Measurements from ENCODE around the gene TCF20. TPM values are rescaled to one million over a fixed set of nuclear protein-coding genes. Genes with fewer than 3 reads are reported as not detected.

The TCF20 gene
- total RNA-seq, 2 experiments from 2014 or later = 58.7 to 58.9 TPM

- no peaks in the 10 kb centered on the region for H3K9me3 Mint-ChIP-seq
- peaks cover 46% of the 10 kb centered on the region for H3K4me1 Mint-ChIP-seq (ENCODE audit: low read depth)
- ChIA-PET CTCF (no interaction called here), POLR2A (no interaction called here)
- intact Hi-C loops (cut with micrococcal nuclease) = no loop called here
- TF ChIP-seq, protein P1, sequence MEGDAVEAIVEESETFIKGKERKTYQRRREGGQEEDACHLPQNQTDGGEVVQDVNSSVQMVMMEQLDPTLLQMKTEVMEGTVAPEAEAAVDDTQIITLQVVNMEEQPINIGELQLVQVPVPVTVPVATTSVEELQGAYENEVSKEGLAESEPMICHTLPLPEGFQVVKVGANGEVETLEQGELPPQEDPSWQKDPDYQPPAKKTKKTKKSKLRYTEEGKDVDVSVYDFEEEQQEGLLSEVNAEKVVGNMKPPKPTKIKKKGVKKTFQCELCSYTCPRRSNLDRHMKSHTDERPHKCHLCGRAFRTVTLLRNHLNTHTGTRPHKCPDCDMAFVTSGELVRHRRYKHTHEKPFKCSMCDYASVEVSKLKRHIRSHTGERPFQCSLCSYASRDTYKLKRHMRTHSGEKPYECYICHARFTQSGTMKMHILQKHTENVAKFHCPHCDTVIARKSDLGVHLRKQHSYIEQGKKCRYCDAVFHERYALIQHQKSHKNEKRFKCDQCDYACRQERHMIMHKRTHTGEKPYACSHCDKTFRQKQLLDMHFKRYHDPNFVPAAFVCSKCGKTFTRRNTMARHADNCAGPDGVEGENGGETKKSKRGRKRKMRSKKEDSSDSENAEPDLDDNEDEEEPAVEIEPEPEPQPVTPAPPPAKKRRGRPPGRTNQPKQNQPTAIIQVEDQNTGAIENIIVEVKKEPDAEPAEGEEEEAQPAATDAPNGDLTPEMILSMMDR (IDR thresholded peaks at IDR 0.05) = no peak
- no peak overlapping the region for H3K27ac Mint-ChIP-seq
- ATAC-seq (no peak), DNase-seq (no peak)
- peaks cover 3% of the 10 kb centered on the region for H3K36me3 Mint-ChIP-seq (ENCODE audit: low read depth)
- no peaks in the 10 kb centered on the region for H3K27me3 Mint-ChIP-seq
- H3K4me3 Mint-ChIP-seq = no peak overlapping the region
Measured at GRCh38 chr22:42228483-42228882, 42.0 kb downstream of the TCF20 start.

DNA sequence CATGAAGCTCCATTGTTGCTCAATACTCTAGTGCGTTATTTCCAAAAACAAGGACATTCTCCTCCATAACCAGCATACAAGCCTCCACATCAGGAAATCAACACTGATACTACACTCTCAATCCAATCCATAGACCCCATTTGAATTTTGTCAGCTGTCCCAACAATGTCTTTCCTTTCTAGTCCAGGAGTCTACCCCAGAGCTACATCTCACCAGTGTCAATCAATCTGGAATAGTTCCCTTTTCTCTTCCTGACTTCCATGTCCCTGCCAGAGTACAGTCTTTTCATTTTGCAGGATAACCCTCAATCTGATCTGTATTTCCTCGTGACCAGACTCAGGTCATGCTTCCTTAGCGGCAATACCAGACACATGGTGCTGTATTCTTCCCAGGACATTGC lies 43.0 kb downstream of the TCF20 start:
- no peak overlapping the region for H3K27ac Mint-ChIP-seq
- H3K36me3 Mint-ChIP-seq (ENCODE audit: low read depth) = no peaks in the 10 kb centered on the region
- intact Hi-C loops (cut with micrococcal nuclease) = no loop called here
- TF ChIP-seq, protein P1 (IDR thresholded peaks at IDR 0.05) = no peak
- ATAC-seq (no peak), DNase-seq (no peak)
- CTCF ChIA-PET = no interaction called here
- POLR2A ChIA-PET = interaction anchor here (0.6 kb wide), 1 partner anchor 342 kb away, joined by 4 read pairs; no protein-coding TSS in a partner anchor
- no peaks in the 10 kb centered on the region for H3K9me3 Mint-ChIP-seq
- H3K4me3 Mint-ChIP-seq = no peak overlapping the region
- peaks cover 52% of the 10 kb centered on the region for H3K4me1 Mint-ChIP-seq (ENCODE audit: low read depth)
- H3K27me3 Mint-ChIP-seq = no peaks in the 10 kb centered on the region

GRCh38 chr22:42225841-42226240 lies 44.6 kb downstream of the TCF20 start:
- ATAC-seq = no peak
- TF ChIP-seq, protein P1 (IDR thresholded peaks at IDR 0.05) = no peak
- Mint-ChIP-seq H3K27me3 (no peaks in the 10 kb centered on the region), H3K9me3 (no peaks in the 10 kb centered on the region), H3K4me1 (ENCODE audit: low read depth) (peaks cover 57% of the 10 kb centered on the region), H3K27ac (no peak overlapping the region), H3K4me3 (no peak overlapping the region), H3K36me3 (ENCODE audit: low read depth) (peaks cover 2% of the 10 kb centered on the region)
- intact Hi-C loops (cut with micrococcal nuclease) = no loop called here
- DNase-seq = no peak
- CTCF ChIA-PET = interaction anchor here (1.6 kb wide), 1 partner anchor 8 kb away, joined by 6 read pairs; no protein-coding TSS in a partner anchor
- POLR2A ChIA-PET = no interaction called here

- ChIA-PET POLR2A (interaction anchor here (0.6 kb wide), 1 partner anchor 43 kb away, joined by 3 read pairs; no protein-coding TSS in a partner anchor), CTCF (no interaction called here)
- Mint-ChIP-seq H3K36me3 (ENCODE audit: low read depth) (peaks cover 2% of the 10 kb centered on the region), H3K4me3 (no peak overlapping the region), H3K4me1 (ENCODE audit: low read depth) (peaks cover 50% of the 10 kb centered on the region), H3K27me3 (no peaks in the 10 kb centered on the region), H3K27ac (peak overlapping the region; percentile 3), H3K9me3 (no peaks in the 10 kb centered on the region)
- DNase-seq = no peak
- TF ChIP-seq, protein P1 (IDR thresholded peaks at IDR 0.05) = no peak
- ATAC-seq = peak; percentile 48
- intact Hi-C loops (cut with micrococcal nuclease) = no loop called here
Measured at GRCh38 chr22:42222140-42222539, 48.3 kb downstream of the TCF20 start.

Other genes starting within 250 kb of the TCF20 start
- 1 to 10 TPM; 9.3 to 9.4 TPM for gene NAGA, start 199.8 kb downstream of the TCF20 start, total RNA-seq
- gene PHETA2, start 196.4 kb downstream of the TCF20 start, total RNA-seq = 1 to 10 TPM in 1 of 2 experiments, under 1 TPM in 1; 0.97 to 1.3 TPM
- gene SMDT1, start 191.0 kb downstream of the TCF20 start, total RNA-seq = 10 to 100 TPM; 51.7 to 61.2 TPM
- gene NDUFA6, start 179.9 kb downstream of the TCF20 start, total RNA-seq = 10 to 100 TPM; 92.8 to 93.8 TPM
- 1 to 10 TPM; 1.5 to 2.0 TPM for gene CYP2D6, start 139.8 kb downstream of the TCF20 start, total RNA-seq
- under 1 TPM in 1 of 2 experiments, not detected in 1; 0.16 TPM for gene NFAM1, start 161.8 kb upstream of the TCF20 start, total RNA-seq
- 100 to 1,000 TPM; 120 to 126 TPM for gene RRP7A, start 249.1 kb upstream of the TCF20 start, total RNA-seq

Data from activated CD8-positive, alpha-beta T cell treated with anti-CD3 and anti-CD28 coated beads for 36 hours (primary cell).